GM19328 (cell line): ENCODE data around the gene RPL13.

Experiments
- ATAC-seq: cut with Tn5 transposase; IDR thresholded peaks from one replicate; pipeline ENCODE4 v1.9.1; 2021; ENCODE audit warnings: mild to moderate bottlenecking, moderate library complexity; ENCODE audit not compliant: unreplicated experiment

The RPL13 gene

GRCh38 chr16:89596061-89596689 is 35.7 kb downstream of the RPL13 start:
- no peak for ATAC-seq

- no peak for ATAC-seq
Observed at GRCh38 chr16:89596957-89597649, 36.6 kb downstream of the RPL13 start.

- no peak for ATAC-seq
Observed at GRCh38 chr16:89598199-89598598, 37.7 kb downstream of the RPL13 start.

- ATAC-seq, result no peak
Observed at GRCh38 chr16:89599451-89599858, 39.0 kb downstream of the RPL13 start.

- no peak for ATAC-seq
Observed at GRCh38 chr16:89599902-89600301, 39.4 kb downstream of the RPL13 start.

GRCh38 chr16:89600427-89600826 is 39.9 kb downstream of the RPL13 start:
- no peak for ATAC-seq

- no peak for ATAC-seq
Observed at GRCh38 chr16:89600956-89601355, 40.5 kb downstream of the RPL13 start.

- no peak for ATAC-seq
Observed at GRCh38 chr16:89601906-89602272, 41.4 kb downstream of the RPL13 start.

GRCh38 chr16:89602273-89602951 is 41.9 kb downstream of the RPL13 start:
- no peak for ATAC-seq

- ATAC-seq, result no peak
Observed at GRCh38 chr16:89602952-89603590, 42.6 kb downstream of the RPL13 start.

GRCh38 chr16:89604764-89605163 is 44.3 kb downstream of the RPL13 start:
- ATAC-seq, result no peak

- ATAC-seq, result no peak
Observed at GRCh38 chr16:89605186-89605970, 44.9 kb downstream of the RPL13 start.

- no peak for ATAC-seq
Observed at GRCh38 chr16:89606006-89606405, 45.5 kb downstream of the RPL13 start.

GRCh38 chr16:89607453-89607852 is 47.0 kb downstream of the RPL13 start:
- no peak for ATAC-seq

- no peak for ATAC-seq
Observed at GRCh38 chr16:89607937-89608740, 47.7 kb downstream of the RPL13 start.

- ATAC-seq, result no peak
Observed at GRCh38 chr16:89610108-89610453, 49.6 kb downstream of the RPL13 start.

- no peak for ATAC-seq
Observed at GRCh38 chr16:89612415-89613166, 52.1 kb downstream of the RPL13 start.

GRCh38 chr16:89613231-89613953 is 52.9 kb downstream of the RPL13 start, which contains the start of gene DPEP1:
Gene DPEP1 (plus strand): TSS chr16:89613642. CDS start chr16:89630411, 16,769 bp downstream.
- ATAC-seq, result no peak
